ENCODE results near the gene MAGIX. TPM values are rescaled to one million over a fixed set of nuclear protein-coding genes. Genes with fewer than 3 reads are reported as not detected.

The MAGIX gene
- total and polyA plus RNA-seq, 2 of the 4 experiments (the other 2 are of a cell fraction): 0.72 to 1.1 TPM

GRCh38 chrX:49155243-49155899 lies 7.2 kb upstream of the MAGIX start:
- ATAC-seq (ENCODE audit: low read depth) (peak; percentile 36), DNase-seq (peak; percentile 58)
- Histone ChIP-seq H3K9me3 (ENCODE audit: control insufficient read depth, insufficient read depth, low read length) (no peaks in the 10 kb centered on the region), H2AK9ac (replicated peaks; ENCODE audit: low read depth, low read length, poor library complexity) (no peak overlapping the region), H2BK120ac (ENCODE audit: low read depth, low read length) (no peak overlapping the region), H3K56ac (ENCODE audit: extremely low read depth, insufficient read depth, low read length) (peak overlapping the region; percentile 22; the same call in 1 of the 2 replicates), H3K4ac (ENCODE audit: low read depth, low read length) (peak overlapping the region; percentile 85), H3K9me1 (ENCODE audit: insufficient read depth, low read length) (no peaks in the 10 kb centered on the region), H2BK5ac (ENCODE audit: low read depth, low read length, poor library complexity, severe bottlenecking) (peak overlapping the region; percentile 81), H2AK5ac (ENCODE audit: low read depth, low read length) (no peak overlapping the region), H4K20me1 (ENCODE audit: insufficient read depth, low read length) (no peaks in the 10 kb centered on the region), H2BK20ac (ENCODE audit: low read depth, low read length) (no peak overlapping the region), H3K4me3 (ENCODE audit: insufficient read depth, low read depth, low read length) (peak overlapping the region; percentile 38), H3K79me1 (ENCODE audit: low read depth in 1 of 2, low read length in 2 of 2) (no peaks in the 10 kb centered on the region; a peak in 1 of 4 replicates), H3K27me3 (ENCODE audit: control insufficient read depth, insufficient read depth, low read length) (no peaks in the 10 kb centered on the region; the same call in 1 of the 2 replicates), H4K5ac (ENCODE audit: low read depth, low read length) (peak overlapping the region; percentile 71), H3K18ac (ENCODE audit: low read depth, low read length) (peak overlapping the region; percentile 60; the same call in 1 of the 2 replicates), H3K4me1 (ENCODE audit: control insufficient read depth, insufficient read depth, low read length) (peaks cover 6% of the 10 kb centered on the region), H2AFZ (replicated peaks; ENCODE audit: low read length, poor library complexity) (peak overlapping the region; percentile 90), H3K27ac (ENCODE audit: insufficient read depth, low read length) (peak overlapping the region; percentile 66), H4K8ac (ENCODE audit: low read depth in 2 of 2, low read length in 2 of 2) (peak overlapping the region; percentile 97 to 99), H2BK15ac (ENCODE audit: low read depth, low read length) (no peak overlapping the region; the same call in 2 of the 3 replicates), H3K9ac (ENCODE audit: low read depth, low read length) (peak overlapping the region; percentile 18; the same call in 1 of the 2 replicates), H3K36me3 (ENCODE audit: control insufficient read depth, insufficient read depth, low read length) (no peaks in the 10 kb centered on the region), H3K23ac (ENCODE audit: low read depth, low read length) (no peak overlapping the region), H4K91ac (ENCODE audit: insufficient read depth, low read depth, low read length) (peak overlapping the region; percentile 81), H3K14ac (replicated peaks; ENCODE audit: low read depth, low read length) (peak overlapping the region; percentile 79; the same call in 1 of the 2 replicates), H3K4me2 (ENCODE audit: low read depth, low read length) (peak overlapping the region; percentile 81)
- TF ChIP-seq BHLHE40 (IDR thresholded peaks at IDR 0.05; ENCODE audit: low read depth, low read length): no peak
- BruUV-seq (replicated peaks): no TSS peak
- ChIA-PET CTCF (interaction anchor here (0.6 to 1.4 kb wide), 4 partner anchors 12 to 29 kb away, joined by 3 to 6 read pairs (median 3); no protein-coding TSS in a partner anchor), POLR2A (ENCODE audit: unreplicated experiment) (interaction anchor here (0.8 to 1.0 kb wide), 2 partner anchors 10 to 12 kb away, joined by 3 to 4 read pairs; no protein-coding TSS in a partner anchor)
- dilution Hi-C loops (cut with HindIII; ENCODE audit: low sequenced_read_pairs, unreplicated experiment): no loop called here
- in situ Hi-C loops (cut with MboI; ENCODE audit: low sequenced_read_pairs): no loop called here
- intact Hi-C loops (cut with micrococcal nuclease): no loop called here
- WGBS, 2 experiments (ENCODE audit: extremely low coverage in 2 of 2, insufficient read length in 1 of 2): 49% methylated on average over 5 of the region's 18 CpGs; no CpG with 5 or more reads in 1 of the 2 experiments
